GM12801 (cell line): ENCODE data around the gene P2RY6.

ENCODE experiments used
- TF ChIP-seq, protein P1 (sequence below): IDR thresholded peaks from one replicate; pipeline ENCODE4 v1.5.1; 2011; ENCODE audit warnings: control low read depth; ENCODE audit not compliant: insufficient read length; ENCODE audit errors: extremely low read depth

The P2RY6 gene

DNA sequence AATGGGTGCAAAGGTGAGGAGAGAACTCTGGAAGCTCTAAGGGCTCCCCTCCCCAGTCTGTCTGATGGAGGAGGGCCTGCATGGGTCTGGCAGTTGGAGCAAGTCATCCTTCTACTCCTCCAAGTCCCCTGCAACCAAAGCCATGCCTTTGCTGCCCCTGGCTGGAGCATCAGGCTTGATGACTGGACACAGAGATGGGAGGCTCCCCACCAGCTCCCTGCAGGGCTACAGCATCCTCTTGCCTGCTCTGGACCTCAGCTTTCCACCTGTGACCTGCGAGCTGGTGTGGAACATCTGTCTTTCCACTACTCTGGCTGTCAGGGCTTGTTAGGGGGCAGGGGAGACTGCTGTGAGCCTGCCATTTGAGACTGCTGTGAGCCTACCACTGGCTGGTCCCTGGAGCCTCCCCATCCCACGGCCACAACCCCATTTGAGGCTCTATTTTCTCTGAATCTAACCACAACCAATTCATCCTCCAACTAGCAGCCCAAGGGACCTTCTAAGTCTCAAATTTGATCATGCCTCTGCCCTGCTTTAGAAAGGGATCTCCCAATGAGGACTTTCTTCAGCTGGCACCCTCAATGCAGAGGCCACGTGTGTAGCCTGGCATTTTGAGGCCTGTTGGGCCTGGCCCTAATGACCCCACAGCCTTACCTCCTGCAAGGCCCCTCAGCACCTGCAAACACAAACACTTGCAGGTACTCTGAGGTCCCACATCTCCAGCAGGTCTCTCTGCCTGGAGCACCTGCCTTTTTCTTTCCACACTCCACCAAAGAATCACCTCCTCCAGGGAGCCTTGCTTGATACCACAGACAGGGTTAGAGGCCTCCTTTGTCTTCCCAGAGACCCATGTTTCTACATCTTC is 9.9 kb downstream of the P2RY6 start:
- TF ChIP-seq, protein P1, sequence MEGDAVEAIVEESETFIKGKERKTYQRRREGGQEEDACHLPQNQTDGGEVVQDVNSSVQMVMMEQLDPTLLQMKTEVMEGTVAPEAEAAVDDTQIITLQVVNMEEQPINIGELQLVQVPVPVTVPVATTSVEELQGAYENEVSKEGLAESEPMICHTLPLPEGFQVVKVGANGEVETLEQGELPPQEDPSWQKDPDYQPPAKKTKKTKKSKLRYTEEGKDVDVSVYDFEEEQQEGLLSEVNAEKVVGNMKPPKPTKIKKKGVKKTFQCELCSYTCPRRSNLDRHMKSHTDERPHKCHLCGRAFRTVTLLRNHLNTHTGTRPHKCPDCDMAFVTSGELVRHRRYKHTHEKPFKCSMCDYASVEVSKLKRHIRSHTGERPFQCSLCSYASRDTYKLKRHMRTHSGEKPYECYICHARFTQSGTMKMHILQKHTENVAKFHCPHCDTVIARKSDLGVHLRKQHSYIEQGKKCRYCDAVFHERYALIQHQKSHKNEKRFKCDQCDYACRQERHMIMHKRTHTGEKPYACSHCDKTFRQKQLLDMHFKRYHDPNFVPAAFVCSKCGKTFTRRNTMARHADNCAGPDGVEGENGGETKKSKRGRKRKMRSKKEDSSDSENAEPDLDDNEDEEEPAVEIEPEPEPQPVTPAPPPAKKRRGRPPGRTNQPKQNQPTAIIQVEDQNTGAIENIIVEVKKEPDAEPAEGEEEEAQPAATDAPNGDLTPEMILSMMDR = no peak

DNA sequence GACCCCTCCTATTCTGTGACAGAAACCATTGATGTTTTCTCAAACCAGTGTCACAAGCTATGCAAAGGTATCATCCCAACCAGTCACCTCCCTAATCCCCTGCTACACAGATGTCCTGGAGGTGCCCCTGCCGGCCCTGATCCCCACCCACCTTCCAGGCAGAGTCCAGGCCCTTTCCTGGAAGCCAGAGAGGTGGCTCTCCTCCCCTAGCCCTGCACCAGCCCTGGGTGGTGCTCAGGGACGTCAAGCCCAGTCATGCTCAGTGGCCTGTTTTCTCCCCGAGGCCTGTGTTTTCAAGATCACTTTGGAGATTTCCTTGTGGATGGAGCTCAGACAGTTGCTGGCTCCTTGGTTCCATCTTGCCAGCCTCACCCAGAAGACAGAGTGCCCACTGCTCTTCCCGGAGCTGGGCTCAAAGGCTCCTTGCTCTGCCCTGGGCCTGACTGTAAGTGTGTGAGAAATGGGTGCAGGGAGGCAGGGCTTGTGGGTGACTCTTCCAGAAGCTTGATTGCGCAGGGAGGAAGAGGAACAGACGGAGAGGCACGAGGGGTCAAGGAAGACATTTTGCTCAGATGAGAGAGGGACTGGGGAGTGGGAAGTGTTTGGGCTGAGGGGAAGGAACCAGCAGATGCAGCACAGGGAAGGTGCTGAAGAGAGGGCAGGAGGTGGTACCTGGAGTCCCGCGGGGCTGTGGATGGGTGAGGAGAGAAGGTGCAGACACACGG is 11.3 kb downstream of the P2RY6 start:
- TF ChIP-seq, protein P1 = no peak

DNA sequence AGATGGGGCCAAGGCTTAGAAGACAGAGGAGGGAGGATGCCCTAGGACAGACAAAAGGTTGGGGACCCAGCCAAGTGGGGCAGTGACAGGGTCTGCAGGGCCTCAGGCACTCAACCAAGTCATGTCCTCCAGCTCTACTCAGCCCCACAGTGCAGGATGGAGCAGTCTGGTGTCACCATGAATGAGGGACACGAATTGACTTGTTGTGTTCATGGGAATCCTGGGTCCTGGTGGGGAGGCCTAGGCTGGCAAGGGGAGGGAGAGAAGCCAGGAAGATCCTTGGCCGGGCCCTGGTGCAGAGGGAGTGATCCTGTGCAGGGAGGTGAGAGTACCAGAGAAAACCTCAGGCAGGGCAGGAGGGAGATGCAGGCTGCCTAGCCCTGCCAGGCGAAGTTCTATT is 12.0 kb downstream of the P2RY6 start:
- TF ChIP-seq, protein P1 = no peak

GRCh38 chr11:73285721-73286120 is 13.6 kb downstream of the P2RY6 start:
- TF ChIP-seq, protein P1 = no peak

DNA sequence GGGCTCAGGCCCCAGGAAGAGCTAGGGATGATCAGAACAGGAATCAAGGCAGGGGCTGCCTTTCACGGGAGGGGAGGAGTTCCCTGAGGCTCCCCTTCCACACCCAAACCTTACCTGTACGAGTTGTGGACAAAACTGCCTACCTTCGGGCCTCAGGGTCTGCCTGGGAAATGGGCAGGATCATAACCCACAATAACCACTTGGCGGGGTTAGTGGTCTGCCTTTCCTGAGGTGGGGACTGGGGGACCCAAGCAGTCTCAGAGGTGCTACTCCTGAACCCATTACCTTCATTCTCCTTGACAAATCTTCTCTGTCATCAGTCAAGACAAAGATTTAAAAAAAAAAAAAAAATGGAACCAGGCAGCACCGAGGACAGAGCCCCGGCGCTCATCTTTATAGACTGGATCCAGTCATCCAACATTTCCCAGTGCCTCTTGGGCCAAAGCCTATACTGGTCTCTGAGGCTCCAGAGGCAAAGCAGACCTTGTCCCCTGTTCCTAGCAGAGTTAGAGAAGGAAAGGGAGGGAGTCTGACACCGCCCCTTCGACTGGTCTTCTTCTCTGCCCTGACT is 14.2 kb downstream of the P2RY6 start:
- TF ChIP-seq, protein P1 = no peak

GRCh38 chr11:73287400-73288101 is 15.4 kb downstream of the P2RY6 start:
- TF ChIP-seq, protein P1 = no peak
